ENCODE measurements around the gene SECISBP2L. TPM values are rescaled to one million over a fixed set of nuclear protein-coding genes. Genes with fewer than 3 reads are reported as not detected.
A peak's percentile ranks its signal among the peaks of the same experiment; 100 is the strongest.

Gene SECISBP2L
- total RNA-seq, 1 donor from 2014 or later, result 119 TPM

GRCh38 chr15:49085696-49086459, 39.6 kb upstream of the SECISBP2L start:
- no peaks in the 10 kb centered on the region for H3K27me3 ChIP-seq
- intact Hi-C loops (cut with DNase I), result no loop called here
- H3K9me3 ChIP-seq, result no peaks in the 10 kb centered on the region
- peak overlapping the region; percentile 74 for H3K27ac ChIP-seq
- H3K4me1 ChIP-seq, result peaks cover 8% of the 10 kb centered on the region
- H3K4me3 ChIP-seq, result no peak overlapping the region
- H3K36me3 ChIP-seq, result no peaks in the 10 kb centered on the region
- ATAC-seq, result no peak
- no peak for TF ChIP-seq CTCF (IDR thresholded peaks at IDR 0.05)
- no peak for DNase-seq

GRCh38 chr15:49084285-49084570, 38.0 kb upstream of the SECISBP2L start:
- DNase-seq (no peak), ATAC-seq (peak; percentile 43)
- Histone ChIP-seq H3K27me3 (no peaks in the 10 kb centered on the region), H3K27ac (peak overlapping the region; percentile 74), H3K4me1 (peaks cover 8% of the 10 kb centered on the region), H3K36me3 (no peaks in the 10 kb centered on the region), H3K9me3 (no peaks in the 10 kb centered on the region), H3K4me3 (no peak overlapping the region)
- intact Hi-C loops (cut with DNase I), result no loop called here
- TF ChIP-seq CTCF (IDR thresholded peaks at IDR 0.05), result no peak

- no peak for TF ChIP-seq CTCF (IDR thresholded peaks at IDR 0.05)
- intact Hi-C loops (cut with DNase I), result no loop called here
- Histone ChIP-seq H3K4me1 (peaks cover 8% of the 10 kb centered on the region), H3K4me3 (no peak overlapping the region), H3K27me3 (no peaks in the 10 kb centered on the region), H3K9me3 (no peaks in the 10 kb centered on the region), H3K27ac (peak overlapping the region; percentile 74), H3K36me3 (no peaks in the 10 kb centered on the region)
- DNase-seq, result no peak
- peak; percentile 54 for ATAC-seq
Measured at GRCh38 chr15:49083401-49084284, 37.4 kb upstream of the SECISBP2L start.

- H3K27ac ChIP-seq, result peak overlapping the region; percentile 74
- no peaks in the 10 kb centered on the region for H3K9me3 ChIP-seq
- H3K4me3 ChIP-seq, result no peak overlapping the region
- no peaks in the 10 kb centered on the region for H3K36me3 ChIP-seq
- intact Hi-C loops (cut with DNase I), result no loop called here
- ATAC-seq (no peak), DNase-seq (no peak)
- peaks cover 8% of the 10 kb centered on the region for H3K4me1 ChIP-seq
- H3K27me3 ChIP-seq, result no peaks in the 10 kb centered on the region
- no peak for TF ChIP-seq CTCF (IDR thresholded peaks at IDR 0.05)
Measured at GRCh38 chr15:49082960-49083359, 36.7 kb upstream of the SECISBP2L start.

GRCh38 chr15:49079340-49080039, 33.2 kb upstream of the SECISBP2L start:
- H3K9me3 ChIP-seq, result no peaks in the 10 kb centered on the region
- ATAC-seq, result peak; percentile 18
- H3K27me3 ChIP-seq, result no peaks in the 10 kb centered on the region
- H3K27ac ChIP-seq, result no peak overlapping the region
- intact Hi-C loops (cut with DNase I), result no loop called here
- H3K36me3 ChIP-seq, result no peaks in the 10 kb centered on the region
- no peak for DNase-seq
- H3K4me1 ChIP-seq, result peaks cover 8% of the 10 kb centered on the region
- no peak for TF ChIP-seq CTCF (IDR thresholded peaks at IDR 0.05)
- H3K4me3 ChIP-seq, result no peak overlapping the region
